ENCODE measurements around the gene PODXL.

DNA sequence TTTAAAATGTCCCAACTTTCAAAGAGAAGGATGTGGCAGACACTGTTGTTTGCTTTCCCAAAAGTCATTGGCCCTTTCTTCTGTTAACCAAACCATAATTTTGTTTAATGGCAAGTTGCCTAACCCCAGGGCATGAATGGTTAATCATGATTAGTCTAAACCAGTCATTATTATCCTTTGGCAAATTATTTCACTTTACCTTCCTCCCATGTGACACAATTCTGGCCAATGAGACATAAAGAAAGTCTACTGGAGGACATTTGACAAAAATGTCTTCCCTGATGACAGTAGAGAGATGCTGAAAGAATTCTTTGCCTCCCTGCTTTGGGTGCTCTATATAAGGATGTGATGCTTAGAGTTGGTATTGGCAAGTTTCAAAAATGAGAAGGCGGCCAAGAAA is 101.9 kb downstream of the PODXL start:
- no peak for TF ChIP-seq POLR2A (IDR thresholded peaks at IDR 0.05)
- TF ChIP-seq, protein P1, sequence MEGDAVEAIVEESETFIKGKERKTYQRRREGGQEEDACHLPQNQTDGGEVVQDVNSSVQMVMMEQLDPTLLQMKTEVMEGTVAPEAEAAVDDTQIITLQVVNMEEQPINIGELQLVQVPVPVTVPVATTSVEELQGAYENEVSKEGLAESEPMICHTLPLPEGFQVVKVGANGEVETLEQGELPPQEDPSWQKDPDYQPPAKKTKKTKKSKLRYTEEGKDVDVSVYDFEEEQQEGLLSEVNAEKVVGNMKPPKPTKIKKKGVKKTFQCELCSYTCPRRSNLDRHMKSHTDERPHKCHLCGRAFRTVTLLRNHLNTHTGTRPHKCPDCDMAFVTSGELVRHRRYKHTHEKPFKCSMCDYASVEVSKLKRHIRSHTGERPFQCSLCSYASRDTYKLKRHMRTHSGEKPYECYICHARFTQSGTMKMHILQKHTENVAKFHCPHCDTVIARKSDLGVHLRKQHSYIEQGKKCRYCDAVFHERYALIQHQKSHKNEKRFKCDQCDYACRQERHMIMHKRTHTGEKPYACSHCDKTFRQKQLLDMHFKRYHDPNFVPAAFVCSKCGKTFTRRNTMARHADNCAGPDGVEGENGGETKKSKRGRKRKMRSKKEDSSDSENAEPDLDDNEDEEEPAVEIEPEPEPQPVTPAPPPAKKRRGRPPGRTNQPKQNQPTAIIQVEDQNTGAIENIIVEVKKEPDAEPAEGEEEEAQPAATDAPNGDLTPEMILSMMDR (IDR thresholded peaks at IDR 0.05) = no peak
